GM15510 (cell line): ENCODE measurements around the gene ZNG1C.
"Not testable (repeated sequence)": the region's sequence is repeated elsewhere in the genome, so short reads cannot be mapped to it uniquely, and the experiment has no call there.

ENCODE experiments used
- POLR2A ChIP-seq: IDR thresholded peaks from 3 replicates; pipeline ENCODE4 v1.6.1; 2011; ENCODE audit warnings: borderline replicate concordance; ENCODE audit not compliant: insufficient read length; ENCODE audit errors: extremely low read depth

ZNG1C gene

GRCh38 chr9:68241683-68242082, at the start of gene ZNG1C:
Gene ZNG1C, plus strand, starts transcription at chr9:68241983. Its CDS starts 49 bp downstream, at chr9:68242032.
- not testable (repeated sequence) for TF ChIP-seq POLR2A

DNA sequence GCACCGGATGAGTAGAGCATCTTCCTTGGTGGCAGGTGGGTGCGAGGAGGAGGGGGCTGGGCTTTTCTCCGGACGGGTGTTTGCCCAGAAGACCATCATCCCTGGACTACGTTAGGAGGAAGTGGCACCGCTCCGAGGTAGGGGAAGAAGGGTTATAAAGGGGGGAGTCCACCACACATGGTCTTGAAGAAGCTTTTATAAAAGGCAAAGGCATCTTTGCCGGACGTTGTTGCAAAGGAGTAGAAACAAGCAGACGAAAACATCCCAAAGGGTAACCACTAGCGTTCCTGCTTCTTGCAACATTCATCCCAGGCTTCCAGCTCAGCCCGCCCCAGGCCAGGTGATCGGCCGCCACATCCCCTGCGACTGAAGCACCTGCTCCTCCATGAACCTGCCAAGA, 60.8 kb downstream of the ZNG1C start, which contains the start of gene FOXD4L3:
Gene FOXD4L3, plus strand, starts transcription at position 301 of the 400 bp plus-strand sequence. Its CDS starts 85 bp downstream, at position 386.
- TF ChIP-seq POLR2A = not testable (repeated sequence)
